Testis (tissue), 3 donors: ENCODE results near the gene HYOU1. TPM values are rescaled to one million over a fixed set of nuclear protein-coding genes. Genes with fewer than 3 reads are reported as not detected.
A peak's percentile ranks its signal among the peaks of the same experiment; 100 is the strongest.
"Not testable (repeated sequence)": the region's sequence is repeated elsewhere in the genome, so short reads cannot be mapped to it uniquely, and the experiment has no call there.

ENCODE experiments used
- DNase-seq: peaks from one replicate; pipeline ENCODE4 v3.0.0-alpha.2; 2019
- H3K27ac ChIP-seq, 2 donors: fragments of 200-600 bp; sonication (generic); one replicate each; pipeline ENCODE4 v1.5.1; 2019
- H3K27me3 ChIP-seq: fragments of 200-600 bp; sonication (generic); one replicate; pipeline ENCODE4 v1.5.1; 2019
- H3K36me3 ChIP-seq: fragments of 200-600 bp; sonication (generic); one replicate; pipeline ENCODE4 v1.5.1; 2017; ENCODE audit warnings: low read depth; ENCODE audit errors: missing control alignments
- H3K4me1 ChIP-seq: fragments of 200-600 bp; sonication (generic); one replicate; pipeline ENCODE4 v1.5.1; 2019
- H3K4me3 ChIP-seq, 2 donors: fragments of 200-600 bp; sonication (generic); one replicate each; pipeline ENCODE4 v1.5.1; 2017 to 2019
- H3K9me3 ChIP-seq: fragments of 200-600 bp; sonication (generic); one replicate; pipeline ENCODE4 v1.5.1; 2017
- POLR2A ChIP-seq: fragments of 450-650 bp; IDR thresholded peaks from one replicate; pipeline ENCODE4 v1.6.1; 2017; ENCODE audit warnings: antibody characterized with exemption, mild to moderate bottlenecking, moderate library complexity
- WGBS, 2 donors: methylation state at CpG; one replicate each; pipeline ENCODE4 v1.1.5; 2018; 5-methylcytosine and 5-hydroxymethylcytosine counted together
- intact Hi-C: fragments of 100-400 bp; cut with DNase I; formaldehyde crosslinking; loops from one replicate; pipeline ENCODE4 v1.15.1; 2023; ENCODE audit warnings: low total_unique reads
- polyA plus RNA-seq: library from polyadenylated mRNA; stranded (reverse); fragments of 350-450 nt; fragmentation: Illumina TruSeq; extraction: RNeasy Lipid Tissue Mini Kit (QIAGEN cat#74804); gene quantifications from one replicate; pipeline ENCODE4 v1.2.3, GENCODE V29; 2014; ENCODE audit warnings: low read depth, low replicate concordance; ENCODE audit not compliant: insufficient read depth
- total RNA-seq, 2 donors: library from RNA; depleted of rRNA; stranded (reverse); fragments of >200 nt; gene quantifications; one replicate each; pipeline ENCODE4 v1.2.3, GENCODE V29; 2016
- TF ChIP-seq, protein P1 (sequence below), 3 experiments: fragments of 450-650 bp in 2 of 3; fragments of 200-600 bp in 1 of 3; sonication (generic) in 1 of 3; IDR thresholded peaks; one replicate each; pipeline ENCODE4 v1.5.1; 2016 to 2019; ENCODE audit warnings: antibody characterized with exemption in 3 of 3, mild to moderate bottlenecking in 2 of 3, moderate library complexity in 1 of 3

The HYOU1 gene
- total and polyA plus RNA-seq, 3 donors from 2014 or later = 126 to 209 (median 127) TPM

DNA sequence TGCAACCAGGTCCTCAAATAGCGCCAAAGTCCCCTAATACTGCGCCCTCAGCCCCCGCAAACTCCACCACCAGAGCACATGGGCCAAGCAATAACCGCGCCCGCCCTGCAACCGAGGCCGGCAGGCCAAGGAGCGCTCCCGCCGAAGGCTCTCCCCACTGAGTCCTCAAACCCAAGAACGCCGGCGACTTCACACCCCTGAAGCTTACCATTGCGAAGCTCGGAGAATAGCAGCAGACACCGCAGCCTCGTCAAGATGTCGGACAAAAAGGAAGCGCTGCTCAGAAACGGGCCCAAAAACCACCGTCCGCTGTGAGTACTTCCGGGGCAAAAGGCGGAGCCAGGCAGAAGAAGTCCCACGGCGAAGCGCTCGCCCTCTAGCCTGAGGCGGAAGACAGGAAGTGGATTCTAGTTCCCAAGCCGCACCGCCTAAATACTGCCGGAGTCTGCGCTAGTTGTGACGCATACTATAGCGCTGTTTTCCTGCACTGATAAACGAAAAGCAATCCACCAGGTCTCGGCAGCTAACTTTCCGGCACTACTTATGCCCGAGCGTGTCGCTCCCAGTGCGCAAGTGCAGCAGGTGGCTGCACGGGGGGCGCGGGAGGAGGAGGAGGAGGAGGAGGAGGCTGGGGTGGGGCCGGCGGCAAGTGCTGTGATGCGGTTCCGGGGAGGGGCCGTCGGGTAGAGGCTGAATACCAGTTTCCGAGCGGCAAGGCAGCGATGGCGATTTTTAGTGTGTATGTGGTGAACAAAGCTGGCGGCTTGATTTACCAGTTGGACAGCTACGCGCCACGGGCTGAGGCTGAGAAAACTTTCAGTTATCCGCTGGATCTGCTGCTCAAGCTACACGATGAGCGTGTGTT is 38.7 kb downstream of the HYOU1 start, which contains the start of the genes RPS25 and TRAPPC4:
Gene RPS25 (minus strand): TSS at position 270 of the 865 bp plus-strand sequence. CDS start 59 bp downstream, at position 211.
Gene TRAPPC4 (plus strand): TSS at position 693 of the 865 bp plus-strand sequence. CDS start 30 bp downstream, at position 723.
- intact Hi-C loops = no loop called here
- peaks cover 15% of the 10 kb centered on the region for H3K4me1 ChIP-seq
- TF ChIP-seq POLR2A = peak; percentile 54
- TF ChIP-seq, protein P1, sequence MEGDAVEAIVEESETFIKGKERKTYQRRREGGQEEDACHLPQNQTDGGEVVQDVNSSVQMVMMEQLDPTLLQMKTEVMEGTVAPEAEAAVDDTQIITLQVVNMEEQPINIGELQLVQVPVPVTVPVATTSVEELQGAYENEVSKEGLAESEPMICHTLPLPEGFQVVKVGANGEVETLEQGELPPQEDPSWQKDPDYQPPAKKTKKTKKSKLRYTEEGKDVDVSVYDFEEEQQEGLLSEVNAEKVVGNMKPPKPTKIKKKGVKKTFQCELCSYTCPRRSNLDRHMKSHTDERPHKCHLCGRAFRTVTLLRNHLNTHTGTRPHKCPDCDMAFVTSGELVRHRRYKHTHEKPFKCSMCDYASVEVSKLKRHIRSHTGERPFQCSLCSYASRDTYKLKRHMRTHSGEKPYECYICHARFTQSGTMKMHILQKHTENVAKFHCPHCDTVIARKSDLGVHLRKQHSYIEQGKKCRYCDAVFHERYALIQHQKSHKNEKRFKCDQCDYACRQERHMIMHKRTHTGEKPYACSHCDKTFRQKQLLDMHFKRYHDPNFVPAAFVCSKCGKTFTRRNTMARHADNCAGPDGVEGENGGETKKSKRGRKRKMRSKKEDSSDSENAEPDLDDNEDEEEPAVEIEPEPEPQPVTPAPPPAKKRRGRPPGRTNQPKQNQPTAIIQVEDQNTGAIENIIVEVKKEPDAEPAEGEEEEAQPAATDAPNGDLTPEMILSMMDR (IDR thresholded peaks at IDR 0.05) = peak in 1 of 3 experiments; percentile 1

DNA sequence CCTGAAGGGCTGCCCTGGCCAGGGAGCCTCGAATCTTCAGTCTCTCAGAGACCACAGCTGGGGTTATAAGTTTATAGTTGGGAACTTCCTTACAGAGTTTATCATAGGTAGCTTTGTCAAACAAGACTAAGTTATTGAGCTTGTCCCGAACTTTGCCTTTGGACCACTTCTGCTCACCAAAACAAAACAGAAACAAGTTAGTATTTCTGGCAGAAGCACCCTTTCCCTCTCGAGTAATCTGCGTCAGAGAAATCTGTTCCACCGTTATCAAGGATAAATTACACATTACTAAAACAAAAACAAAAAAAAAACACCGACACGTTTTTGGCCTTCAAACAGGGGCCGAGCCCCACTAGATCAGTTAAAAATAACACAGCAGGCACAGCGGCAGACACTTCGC is 39.6 kb downstream of the HYOU1 start:
- H3K9me3 ChIP-seq, H3K27me3 ChIP-seq, DNase-seq, intact Hi-C loops, H3K36me3 ChIP-seq: not testable (repeated sequence)
- H3K27ac ChIP-seq = peak overlapping the region; percentile 76 to 83
- peaks cover 15% of the 10 kb centered on the region for H3K4me1 ChIP-seq
- peak overlapping the region; percentile 81 to 88 for H3K4me3 ChIP-seq
- 2 to 3% methylated on average over 10 of the region's 10 CpGs for WGBS, 2 donors

More for the DNA sequence above, 38.7 kb downstream of the HYOU1 start, which contains the start of the genes RPS25 and TRAPPC4:
- peak within 1 kb of the TSS; percentile 76 to 83 for H3K27ac ChIP-seq
- no peaks in the 10 kb centered on the region for H3K27me3 ChIP-seq
- H3K4me3 ChIP-seq = peak within 1 kb of the TSS; percentile 81 to 88
- H3K36me3 ChIP-seq = no peaks in the 10 kb centered on the region
- peak; percentile 98 for DNase-seq
- 0 to 1% methylated on average over 31 to 63 of the region's 63 CpGs for WGBS, 2 donors
- no peaks in the 10 kb centered on the region for H3K9me3 ChIP-seq

DNA sequence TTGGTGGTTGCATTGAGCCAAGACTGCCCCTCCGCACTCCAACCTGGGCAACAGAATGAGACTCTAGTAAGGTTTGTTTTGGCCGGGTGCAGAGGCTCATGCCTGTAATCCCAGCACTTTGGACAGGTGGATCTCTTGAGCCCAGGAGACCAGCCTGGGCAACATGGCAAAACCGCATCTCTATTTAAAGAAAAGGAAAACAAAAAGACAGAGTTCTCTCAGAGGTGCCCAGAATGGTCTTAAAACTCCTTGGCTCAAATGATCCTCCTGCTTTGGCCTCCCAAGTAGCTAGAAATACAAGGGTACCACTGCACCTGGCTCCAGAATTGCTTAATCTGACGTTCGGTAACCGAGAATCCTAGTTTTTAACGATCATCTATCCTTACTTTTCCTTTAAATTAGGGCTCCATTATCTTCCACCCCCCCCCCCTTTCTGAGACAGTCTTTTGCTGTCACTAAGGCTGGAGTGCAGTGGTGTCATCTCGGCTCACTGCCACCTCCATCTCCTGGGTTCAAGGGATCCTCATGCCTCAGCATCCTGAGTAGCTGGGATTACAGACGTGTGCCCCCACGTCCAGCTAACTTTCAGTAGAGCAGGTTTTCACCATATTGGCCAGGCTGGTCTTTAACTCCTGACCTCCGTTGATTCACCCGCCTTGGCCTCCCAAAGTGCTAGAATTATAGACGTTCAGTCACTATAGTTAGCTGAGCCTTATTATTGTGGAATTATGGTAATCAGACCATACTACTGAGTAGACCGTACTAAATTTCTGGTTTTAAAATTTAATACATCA is 40.6 kb downstream of the HYOU1 start:
- no peak for DNase-seq
- WGBS, 2 donors = 47 to 58% methylated on average over 14 of the region's 14 CpGs
- intact Hi-C loops = no loop called here
- TF ChIP-seq, protein P1 (IDR thresholded peaks at IDR 0.05) = no peak
- TF ChIP-seq POLR2A = no peak
- H3K27me3 ChIP-seq = no peaks in the 10 kb centered on the region
- H3K9me3 ChIP-seq = no peaks in the 10 kb centered on the region
- peaks cover 15% of the 10 kb centered on the region for H3K4me1 ChIP-seq
- no peak overlapping the region for H3K4me3 ChIP-seq
- H3K27ac ChIP-seq = no peak overlapping the region
- H3K36me3 ChIP-seq = no peaks in the 10 kb centered on the region

DNA sequence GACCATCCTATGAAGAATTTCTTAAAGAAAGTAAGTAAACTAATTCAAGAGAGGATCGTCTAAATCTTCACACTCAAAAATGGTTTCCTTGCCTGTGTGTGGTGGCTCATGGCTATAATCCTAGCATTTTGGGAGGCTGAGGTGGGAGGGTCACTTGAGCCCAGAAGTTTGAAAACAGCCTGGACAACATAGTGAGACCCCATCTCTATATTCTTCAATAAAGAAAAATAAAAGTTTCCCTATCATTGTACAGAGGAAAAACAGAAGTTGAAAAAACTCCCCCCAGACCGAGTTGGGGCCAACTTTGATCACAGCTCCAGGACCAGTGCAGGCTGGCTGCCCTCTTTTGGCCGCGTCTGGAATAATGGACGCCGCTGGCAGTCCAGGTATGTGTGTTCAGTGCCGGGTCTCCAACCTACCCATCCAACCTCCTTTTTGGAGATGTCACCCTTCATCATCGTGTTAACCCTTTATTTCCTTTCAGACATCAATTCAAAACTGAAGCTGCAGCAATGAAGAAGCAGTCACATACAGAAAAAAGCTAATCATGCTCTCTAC is 41.9 kb downstream of the HYOU1 start:
- no peak for DNase-seq
- intact Hi-C loops = no loop called here
- no peaks in the 10 kb centered on the region for H3K9me3 ChIP-seq
- H3K36me3 ChIP-seq = no peaks in the 10 kb centered on the region
- no peak overlapping the region for H3K27ac ChIP-seq
- no peak for TF ChIP-seq POLR2A
- TF ChIP-seq, protein P1 (IDR thresholded peaks at IDR 0.05) = no peak
- peaks cover 13% of the 10 kb centered on the region for H3K4me1 ChIP-seq
- 67 to 70% methylated on average over 8 of the region's 8 CpGs for WGBS, 2 donors
- H3K27me3 ChIP-seq = no peaks in the 10 kb centered on the region
- no peak overlapping the region for H3K4me3 ChIP-seq
